HG03064 (cell line): ENCODE measurements around the gene AOAH.

Experiments used
- ATAC-seq: cut with Tn5 transposase; IDR thresholded peaks from one replicate; pipeline ENCODE4 v1.9.1; 2021; ENCODE audit warnings: low read depth; ENCODE audit not compliant: unreplicated experiment

The AOAH gene

DNA sequence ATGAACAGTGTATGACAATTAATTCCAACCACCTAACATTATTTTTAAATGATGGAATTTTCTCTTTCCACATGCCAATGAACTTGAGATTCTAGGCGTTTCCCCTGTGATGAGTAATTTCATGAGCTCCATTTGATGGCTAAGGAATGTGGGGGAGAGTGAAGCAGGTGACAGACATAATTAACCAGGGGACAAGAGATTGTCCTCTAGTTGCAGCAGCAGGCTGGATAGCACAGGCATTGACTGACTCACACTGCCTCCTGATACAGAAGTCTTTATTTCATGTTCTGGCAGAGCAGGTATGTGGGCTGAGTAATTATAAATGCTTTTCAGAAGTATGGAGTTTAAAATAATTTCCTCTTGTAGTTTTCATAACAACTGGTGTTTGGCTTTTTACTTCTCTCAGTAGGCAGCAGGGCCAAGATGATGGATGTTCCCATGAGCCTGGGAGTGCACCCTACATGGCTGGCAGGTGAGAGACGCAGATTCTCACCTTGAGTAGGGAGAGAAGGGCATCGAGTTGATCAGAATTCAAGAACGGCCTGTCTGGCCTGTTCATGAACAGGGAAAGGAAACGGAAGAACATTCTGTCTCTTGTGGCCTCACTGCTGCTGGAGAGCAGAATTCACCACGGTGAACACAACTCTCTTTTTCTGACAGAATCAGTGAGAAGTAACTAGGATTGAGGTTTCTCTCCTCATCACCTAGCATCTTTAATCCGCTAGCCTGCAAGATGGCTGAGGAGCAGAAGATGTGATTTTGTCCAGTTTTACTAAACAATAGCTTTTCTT is 118.8 kb downstream of the AOAH start:
- no peak for ATAC-seq

DNA sequence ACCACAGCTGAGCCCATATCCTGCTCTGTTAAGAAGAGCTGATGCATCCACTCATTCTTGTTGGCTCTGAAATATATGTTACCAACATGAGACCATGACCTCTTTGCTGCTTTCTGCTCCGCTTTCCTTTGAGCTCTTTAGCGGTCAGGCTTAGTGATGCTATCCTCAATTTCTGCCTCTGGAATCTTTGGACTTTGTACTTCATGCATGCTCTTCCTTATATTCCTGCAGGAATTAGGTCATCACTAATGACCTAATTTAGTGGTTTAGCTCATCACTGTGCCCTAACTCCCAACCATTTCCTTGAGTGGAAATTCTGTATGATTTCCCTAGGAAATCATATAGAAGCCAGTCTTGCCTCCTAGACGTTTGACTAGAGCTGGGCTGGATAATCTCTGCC is 119.5 kb downstream of the AOAH start:
- no peak for ATAC-seq

DNA sequence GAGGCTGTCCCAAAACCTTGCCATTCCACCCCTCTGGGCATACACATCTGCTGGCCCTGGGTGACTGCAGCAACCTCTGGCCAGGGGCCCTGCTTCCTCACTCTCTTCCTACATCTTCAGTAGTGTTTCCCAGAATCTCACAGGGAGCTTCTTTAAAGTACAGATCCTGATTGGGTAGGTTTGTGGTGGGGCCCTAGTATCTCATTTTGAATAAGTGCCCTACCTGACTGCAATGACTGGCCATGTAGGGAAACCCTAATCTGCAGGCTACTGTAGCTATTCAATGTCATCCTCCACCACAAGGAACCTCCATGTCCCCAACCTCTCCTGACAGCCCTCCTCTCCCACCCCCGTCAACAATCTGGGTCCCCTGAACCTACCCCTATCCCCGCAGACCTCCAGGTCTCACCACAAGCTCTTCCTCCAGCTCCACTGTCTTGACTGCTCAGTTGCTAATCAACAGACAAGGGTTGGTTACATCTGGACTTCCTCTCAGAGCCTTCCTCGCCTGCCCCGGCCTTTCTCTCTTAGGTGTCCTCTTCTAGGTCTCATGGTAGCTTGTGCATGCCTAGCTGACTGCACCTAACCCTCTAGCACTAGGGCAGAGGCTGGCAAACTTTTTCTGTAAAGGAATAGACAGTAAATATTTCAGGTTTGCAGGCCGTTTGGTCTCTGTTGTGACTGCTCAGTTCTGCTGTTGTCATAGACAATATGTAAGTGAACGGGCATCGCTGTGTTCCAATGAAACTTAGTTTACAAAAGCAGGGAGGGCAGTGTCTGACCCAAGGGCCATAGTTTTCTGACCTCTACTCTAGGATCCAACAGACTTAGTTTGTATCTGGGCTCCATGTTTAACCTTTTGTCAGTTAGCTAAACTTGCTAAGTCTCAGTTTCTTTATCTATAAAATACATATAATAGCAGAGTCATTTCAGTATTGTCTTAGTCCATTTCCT is 121.1 kb downstream of the AOAH start:
- no peak for ATAC-seq

DNA sequence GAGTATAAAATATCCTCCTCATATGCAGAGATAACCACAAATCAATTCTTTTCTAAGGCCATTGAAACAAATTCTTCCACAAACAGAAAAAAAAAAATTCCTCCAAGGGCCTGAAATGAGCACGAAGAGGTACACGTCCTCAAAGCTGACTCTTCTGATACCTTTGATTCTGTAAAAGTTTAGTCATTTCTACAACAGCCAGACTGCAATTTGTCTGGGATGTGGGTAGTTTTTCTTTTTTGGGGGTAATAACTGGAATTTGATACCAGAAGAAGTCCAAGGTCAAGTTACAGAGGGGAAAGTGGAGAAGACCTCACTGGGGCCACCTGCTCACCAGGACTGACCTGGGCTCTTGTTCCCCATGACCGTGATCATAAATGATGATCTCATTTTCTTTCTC is 121.8 kb downstream of the AOAH start:
- ATAC-seq: no peak

DNA sequence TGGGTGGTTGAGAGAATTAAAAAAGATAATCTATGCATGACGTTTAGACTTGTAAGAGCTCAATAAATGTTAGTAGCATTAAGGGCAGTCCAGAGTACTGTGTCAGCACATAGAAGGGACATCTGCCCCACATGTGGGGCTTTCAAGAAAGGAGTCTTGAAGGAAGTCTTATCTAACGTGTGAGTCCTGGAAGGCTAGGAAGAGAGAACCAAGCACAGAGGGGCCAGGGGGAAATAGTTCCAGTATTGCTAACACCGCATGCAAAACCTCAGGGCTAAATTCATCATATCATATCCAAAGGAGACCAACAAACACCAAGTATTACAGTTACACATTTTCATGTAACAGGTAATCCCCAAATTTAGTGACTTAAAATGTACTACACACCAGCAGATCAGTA is 122.7 kb downstream of the AOAH start:
- no peak for ATAC-seq

DNA sequence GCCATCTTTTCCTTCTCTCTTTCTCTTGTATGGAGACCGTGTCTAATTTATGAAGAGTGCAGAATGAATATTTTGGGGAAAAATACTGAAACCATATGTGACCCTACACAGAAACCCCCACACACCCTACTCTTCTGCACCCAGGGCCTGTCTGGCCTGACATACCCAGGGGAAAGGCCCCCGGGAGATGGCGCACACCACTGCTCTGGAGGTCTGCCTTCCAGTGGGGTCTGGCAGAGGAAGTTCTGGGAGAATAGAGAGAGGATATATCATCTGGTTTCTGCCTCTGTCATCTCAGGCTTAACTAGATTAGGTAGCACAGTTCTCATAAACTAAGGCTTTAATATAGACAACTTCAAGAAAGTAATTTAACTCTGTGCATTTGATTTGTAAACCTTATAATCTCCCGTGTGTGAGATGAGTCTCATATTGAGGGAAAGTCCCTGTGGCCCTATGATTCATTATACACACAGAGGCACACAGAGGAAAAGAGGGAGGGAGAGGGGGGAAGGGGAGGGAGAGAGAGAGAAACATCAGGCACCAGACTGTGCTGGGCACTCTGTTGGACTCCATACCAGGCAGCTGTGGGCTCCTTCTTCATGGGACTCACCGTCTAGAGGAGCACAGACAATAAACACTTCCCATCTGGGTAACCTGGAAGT is 123.3 kb downstream of the AOAH start:
- no peak for ATAC-seq

DNA sequence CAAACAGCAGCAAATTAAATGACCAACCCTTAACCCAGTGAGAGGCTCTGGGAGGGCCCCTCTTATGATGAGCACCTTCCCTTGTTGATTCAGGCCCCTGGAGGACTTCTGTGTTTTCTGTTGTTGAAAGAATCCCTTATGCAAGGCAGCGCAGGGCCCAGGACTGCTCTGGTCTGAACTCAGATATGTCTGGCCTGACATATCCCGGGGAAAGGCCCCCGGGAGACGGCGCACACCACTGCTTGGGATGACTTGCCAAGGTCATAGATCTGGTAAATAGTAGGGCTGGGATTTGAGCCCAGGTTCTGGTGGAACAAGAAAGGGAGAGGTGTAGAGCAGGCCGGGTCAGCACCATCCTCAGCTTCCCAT is 124.0 kb downstream of the AOAH start:
- ATAC-seq: no peak

DNA sequence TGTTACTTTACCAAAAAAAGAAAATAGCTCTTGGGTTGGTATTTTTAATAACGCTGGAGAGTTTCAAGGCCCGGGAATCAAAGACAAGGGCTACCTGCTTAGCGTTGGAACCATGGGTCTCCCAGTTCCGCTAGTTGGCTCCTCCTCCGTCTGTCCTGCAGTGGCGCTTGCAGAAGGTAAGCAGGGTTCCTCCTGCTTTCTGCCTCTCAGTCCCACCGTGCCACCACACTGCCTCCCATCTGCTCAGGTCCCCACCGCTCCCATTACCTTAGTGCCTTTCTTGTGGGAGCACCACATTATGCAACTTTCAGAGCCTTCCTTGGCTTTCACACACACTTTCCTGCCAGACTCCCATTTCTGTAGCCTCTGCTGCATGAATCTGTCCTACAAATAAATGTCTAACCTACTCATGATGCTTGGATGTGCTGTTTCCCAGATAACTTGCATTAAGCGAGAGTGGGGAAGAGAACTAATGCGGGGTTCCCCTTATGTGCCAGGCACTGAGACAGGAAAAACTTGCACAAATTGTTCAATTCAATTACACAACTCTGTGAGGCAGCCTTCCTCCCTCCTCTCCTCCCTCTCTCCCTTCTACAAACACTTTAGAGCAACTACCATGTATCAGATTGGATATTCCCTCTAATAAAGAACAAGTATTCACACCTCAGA is 124.5 kb downstream of the AOAH start:
- no peak for ATAC-seq

DNA sequence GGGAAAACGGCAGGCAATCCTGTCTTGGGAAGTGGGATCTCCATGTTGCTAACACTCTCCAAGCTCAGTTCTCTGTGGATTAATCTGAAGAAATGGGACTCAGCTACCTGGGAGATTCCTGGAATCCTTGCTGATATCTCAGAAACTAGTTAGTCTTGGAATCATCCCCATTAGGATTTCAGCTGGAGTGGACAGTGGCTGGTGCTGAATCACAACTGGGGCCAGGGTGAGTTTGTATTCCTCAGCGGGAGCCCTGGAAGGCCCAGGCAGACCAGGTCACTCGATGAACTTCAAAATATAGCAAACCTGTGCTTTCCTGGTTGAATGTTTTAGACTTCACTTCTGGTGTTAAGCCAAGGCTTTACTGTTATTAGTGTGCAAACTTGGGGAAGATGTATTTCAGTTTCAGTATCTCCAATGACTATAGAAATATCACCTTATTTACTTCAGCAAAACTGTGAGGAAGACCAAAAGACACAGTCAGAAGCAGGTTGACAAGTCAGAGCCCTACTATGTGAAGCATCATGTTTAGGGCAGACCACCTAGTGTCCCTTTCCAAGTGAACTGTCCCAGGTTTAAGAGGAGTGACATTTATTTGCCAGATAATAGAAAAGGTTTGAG is 126.1 kb downstream of the AOAH start:
- no peak for ATAC-seq

DNA sequence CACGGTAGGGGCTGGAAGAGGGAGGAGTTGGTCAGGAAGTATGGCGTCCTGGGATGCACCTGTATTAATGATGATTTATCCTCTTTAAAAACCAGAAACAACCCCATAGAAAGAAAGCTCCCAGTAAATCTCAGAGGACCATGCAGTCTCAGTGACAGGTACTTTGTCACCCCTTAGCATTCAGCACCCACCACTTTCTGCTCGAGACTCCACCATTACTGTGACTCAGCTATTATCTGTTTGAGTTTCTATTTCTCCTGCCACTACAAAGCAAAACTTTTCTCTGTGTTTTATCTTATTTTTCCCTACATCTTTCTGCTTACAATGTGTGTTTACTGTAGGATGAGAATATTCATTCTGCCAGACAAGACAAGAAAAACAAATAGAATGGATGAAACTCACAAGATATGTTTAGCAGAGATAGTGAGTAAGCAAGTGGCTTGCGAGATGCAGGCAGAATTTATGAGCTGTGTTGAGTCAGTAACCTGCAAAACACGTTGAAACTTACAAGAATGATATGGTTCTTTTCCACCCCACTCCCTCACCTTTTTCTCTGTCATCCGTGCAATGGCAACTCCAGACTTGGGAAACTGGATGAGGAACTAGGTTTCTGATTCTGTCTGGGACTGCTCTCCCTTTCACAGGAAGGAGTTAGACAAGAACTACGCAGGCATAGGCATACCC is 127.1 kb downstream of the AOAH start:
- no peak for ATAC-seq

DNA sequence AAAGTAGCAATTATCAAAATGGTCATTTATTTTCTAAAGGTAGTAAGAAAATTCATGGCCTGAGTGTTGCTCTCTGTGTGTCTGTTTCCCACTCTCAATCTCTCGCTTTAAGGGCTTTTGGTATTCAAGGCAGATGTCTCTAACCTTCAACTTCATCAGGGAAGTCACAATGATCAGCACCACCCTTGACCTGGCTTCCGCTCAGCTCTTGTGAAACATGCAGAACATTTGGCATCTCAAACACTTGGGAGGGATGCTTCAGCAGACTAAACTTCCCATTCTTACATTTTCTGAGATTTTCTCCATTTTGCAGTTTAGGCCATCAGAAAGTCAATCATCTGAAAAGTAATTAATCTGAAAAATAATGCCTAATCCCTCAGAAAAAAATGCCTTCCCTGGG is 129.8 kb downstream of the AOAH start:
- ATAC-seq: no peak

DNA sequence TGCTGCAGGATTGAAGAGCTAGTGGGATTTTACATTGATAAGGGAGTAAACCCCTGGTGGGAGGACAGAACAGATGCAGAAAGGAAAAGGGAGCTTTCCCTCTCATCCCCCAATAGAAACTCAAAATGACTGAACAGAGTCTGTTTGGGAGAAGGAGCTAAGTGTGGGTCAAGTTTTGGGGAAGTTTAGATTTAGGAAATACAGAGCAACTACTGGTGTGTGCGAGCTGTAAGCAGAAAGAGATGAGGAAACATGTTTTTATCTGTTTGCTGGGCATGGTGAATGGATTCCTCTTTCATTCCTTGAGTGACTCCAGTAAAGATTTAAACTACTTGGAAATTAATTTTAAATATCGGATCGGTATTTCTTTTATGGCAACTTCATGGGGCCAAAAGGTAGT is 132.7 kb downstream of the AOAH start:
- ATAC-seq: no peak

DNA sequence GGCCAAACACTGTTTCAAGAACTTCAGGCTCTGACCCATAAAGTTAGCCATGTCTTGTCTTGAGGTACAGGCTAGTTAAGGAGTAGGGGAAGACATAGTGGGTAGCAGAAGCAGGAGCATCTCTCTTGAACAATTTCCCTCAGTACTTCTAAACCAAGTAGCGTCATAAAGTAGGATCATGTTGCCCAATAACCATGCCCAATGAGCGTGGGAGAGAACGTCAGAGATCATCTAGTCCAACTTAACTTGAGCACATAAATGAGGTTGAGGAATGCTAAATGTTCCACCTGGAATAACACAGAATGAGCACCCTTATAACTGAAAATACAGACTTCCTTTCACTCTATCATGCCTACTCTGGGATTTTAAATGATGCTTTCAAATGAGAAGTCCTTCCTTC is 134.9 kb downstream of the AOAH start:
- no peak for ATAC-seq

DNA sequence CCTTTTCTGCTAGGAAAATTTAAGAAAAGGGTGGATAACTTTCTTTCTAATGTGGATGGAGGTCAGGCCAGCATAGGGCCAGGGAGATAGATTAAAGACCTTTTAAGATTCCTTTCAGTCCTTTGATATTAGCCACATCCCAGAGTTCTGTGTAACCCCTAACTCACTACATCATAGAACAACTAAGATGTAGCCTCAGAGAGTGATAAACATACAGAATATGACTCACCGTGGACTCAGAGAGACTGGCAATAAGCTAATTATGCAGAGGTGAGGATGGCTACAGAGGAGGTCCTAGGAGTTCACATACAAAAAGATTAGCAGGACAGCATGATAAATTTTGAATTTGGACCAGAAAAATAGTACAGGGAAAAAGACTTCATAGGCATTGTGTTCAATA is 141.0 kb downstream of the AOAH start:
- no peak for ATAC-seq

DNA sequence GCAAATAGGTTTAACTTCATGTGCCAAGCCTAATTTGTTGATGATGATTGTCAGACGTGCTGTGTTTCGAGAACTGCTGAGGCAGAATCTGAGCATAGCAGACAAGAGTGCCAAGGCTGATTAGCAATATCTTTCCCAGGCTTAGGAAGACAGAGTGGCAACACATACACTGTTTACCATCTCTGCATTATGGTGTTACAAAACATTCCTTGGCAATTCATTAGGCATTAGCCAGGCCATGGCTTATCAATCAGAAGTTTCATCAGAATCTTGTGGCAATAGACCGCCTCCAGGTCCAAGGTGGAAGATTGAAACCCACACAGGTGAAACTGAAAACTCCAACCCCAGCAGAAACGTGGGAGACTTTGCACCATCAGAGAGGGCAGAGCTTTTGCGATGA is 148.5 kb downstream of the AOAH start:
- ATAC-seq: no peak

DNA sequence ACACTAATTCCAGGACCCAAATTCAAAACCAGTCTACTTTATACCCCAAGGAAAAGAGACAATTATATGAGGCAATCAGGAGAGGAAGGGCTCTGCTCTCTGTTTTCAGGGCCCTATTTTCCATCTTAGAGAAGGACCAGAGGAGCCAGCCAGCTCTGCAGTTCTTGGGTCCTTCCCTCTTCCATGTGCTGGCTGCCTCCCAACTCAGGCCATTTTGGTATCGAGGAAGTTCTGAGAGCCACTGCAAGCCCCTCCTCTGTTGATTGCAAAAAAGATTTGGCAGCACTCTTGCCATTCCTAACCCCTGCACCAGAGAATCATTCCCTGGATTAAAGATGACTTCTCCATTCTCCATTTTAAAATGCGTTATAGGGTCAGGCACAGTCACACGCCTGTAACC is 151.2 kb downstream of the AOAH start:
- no peak for ATAC-seq

DNA sequence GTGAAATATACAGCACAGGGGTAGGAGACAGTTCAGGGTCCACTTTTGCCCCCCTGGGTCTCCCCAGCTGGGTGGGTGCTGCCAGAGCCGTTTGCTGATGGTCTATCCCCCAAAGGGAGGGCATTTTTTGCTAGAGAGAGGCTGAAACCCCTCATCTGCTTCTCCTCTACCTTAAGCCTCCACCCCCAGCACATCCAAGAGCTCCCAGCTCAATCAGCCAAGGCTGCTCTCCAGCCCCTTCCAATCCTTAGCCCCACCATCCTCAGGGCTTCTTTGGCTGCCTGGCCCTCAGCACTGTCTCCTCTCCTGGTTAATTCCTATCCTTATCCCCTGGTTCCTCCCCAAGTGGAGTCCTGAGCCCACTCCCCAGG is 153.1 kb downstream of the AOAH start:
- ATAC-seq: no peak

DNA sequence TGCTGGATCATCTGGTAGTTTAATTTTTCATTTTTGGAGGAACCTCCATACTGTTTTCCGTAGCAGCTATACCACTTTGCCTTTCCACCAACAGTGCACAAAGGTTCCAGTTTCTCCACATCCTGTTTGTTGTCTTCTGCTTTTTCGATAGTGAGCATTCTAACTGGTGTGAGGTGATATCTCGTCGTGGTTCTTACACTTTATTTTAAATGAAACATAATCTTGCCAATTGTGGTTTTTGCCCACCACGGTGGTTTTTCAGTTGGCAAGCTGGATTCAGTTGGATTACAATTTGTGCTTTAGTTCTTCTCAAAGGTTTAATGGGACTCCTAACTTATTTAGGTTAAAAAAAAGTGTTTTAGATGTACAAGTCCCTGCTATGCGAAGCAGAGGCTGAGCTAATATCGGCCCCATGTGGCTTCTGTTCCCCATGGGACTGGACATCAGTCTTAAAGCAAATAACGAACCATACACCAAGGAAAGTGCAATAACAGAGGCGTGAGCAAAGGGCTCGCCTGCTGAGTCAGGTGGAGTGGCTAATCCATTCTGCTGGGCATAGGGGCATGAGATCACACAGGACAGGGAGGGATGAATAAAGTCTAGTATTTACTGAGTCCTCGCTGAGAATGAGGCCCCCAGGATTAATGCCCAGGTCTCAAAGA is 153.6 kb downstream of the AOAH start:
- no peak for ATAC-seq

DNA sequence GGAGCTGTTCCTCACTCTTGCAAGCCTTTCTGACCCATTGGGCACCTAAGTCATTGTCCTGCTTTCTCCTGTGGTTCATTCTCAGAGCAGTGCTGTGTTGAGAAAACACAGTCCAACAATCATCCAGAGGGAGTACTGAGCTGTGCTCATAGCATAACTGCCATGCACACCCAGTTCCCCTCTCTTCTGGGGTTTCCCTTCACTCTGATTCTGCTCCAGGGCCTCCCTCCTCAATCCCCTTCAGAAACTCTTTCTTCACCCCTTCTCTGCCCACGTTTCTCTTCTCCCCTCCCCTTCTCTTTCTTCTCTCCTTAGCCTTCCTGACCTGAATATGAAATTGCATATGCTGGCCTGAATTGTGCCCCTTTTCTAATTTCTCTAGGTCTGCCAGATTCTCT is 155.8 kb downstream of the AOAH start:
- no peak for ATAC-seq
